H54 (cell line): ENCODE results near the gene STK38L.

ENCODE experiments used
- DNase-seq: peaks from one replicate; pipeline ENCODE4 v3.0.0; 2011; ENCODE audit warnings: low spot score, mixed read lengths; ENCODE audit not compliant: insufficient read length
- FAIRE-seq: peaks from 3 replicates; lab custom pipeline; 2011; peaks lifted over from hg19 to GRCh38; lab: Jason Lieb, UNC
- POLR2A ChIP-seq: IDR thresholded peaks from 2 replicates; pipeline ENCODE4 v1.6.1; 2011; ENCODE audit warnings: low read depth, mild to moderate bottlenecking, low read length

STK38L gene

GRCh38 chr12:27344760-27345159 is 100.7 kb downstream of the STK38L start:
- no peak for DNase-seq
- no peak for TF ChIP-seq POLR2A
- FAIRE-seq: no peak

GRCh38 chr12:27345376-27345775 is 101.3 kb downstream of the STK38L start:
- no peak for TF ChIP-seq POLR2A
- DNase-seq: no peak
- FAIRE-seq: no peak

- TF ChIP-seq POLR2A: no peak
- DNase-seq: no peak
- no peak for FAIRE-seq
Observed at GRCh38 chr12:27347779-27348178, 103.7 kb downstream of the STK38L start.

- no peak for FAIRE-seq
- DNase-seq: no peak
- TF ChIP-seq POLR2A: no peak
Observed at GRCh38 chr12:27351476-27351875, 107.4 kb downstream of the STK38L start.

- FAIRE-seq (peak; percentile 20), DNase-seq (no peak)
- no peak for TF ChIP-seq POLR2A
Observed at GRCh38 chr12:27355486-27355885, 111.4 kb downstream of the STK38L start.

- FAIRE-seq (peak; percentile 48), DNase-seq (no peak)
- TF ChIP-seq POLR2A: no peak
Observed at GRCh38 chr12:27355979-27356378, 111.9 kb downstream of the STK38L start.

GRCh38 chr12:27359578-27360340 is 115.7 kb downstream of the STK38L start:
- DNase-seq: no peak
- no peak for FAIRE-seq
- no peak for TF ChIP-seq POLR2A

- DNase-seq (no peak), FAIRE-seq (peak; percentile 83)
- TF ChIP-seq POLR2A: no peak
Observed at GRCh38 chr12:27361372-27361771, 117.3 kb downstream of the STK38L start.

GRCh38 chr12:27366621-27367020 is 122.5 kb downstream of the STK38L start:
- no peak for DNase-seq
- FAIRE-seq: no peak

GRCh38 chr12:27367078-27367477 is 123.0 kb downstream of the STK38L start:
- TF ChIP-seq POLR2A: no peak
- DNase-seq (no peak), FAIRE-seq (peak; percentile 74)

More at GRCh38 chr12:27366621-27367020, 122.5 kb downstream of the STK38L start:
- no peak for TF ChIP-seq POLR2A
